H1 (cell line): ENCODE measurements around the gene OTOP1. TPM values are rescaled to one million over a fixed set of nuclear protein-coding genes. Genes with fewer than 3 reads are reported as not detected.

ENCODE experiments used
- CBX8 ChIP-seq: fragments of 300-800, 300-1000 bp; sonication (generic); IDR thresholded peaks from 2 replicates; pipeline ENCODE4 v1.7.1; 2016; ENCODE audit warnings: low read depth, low read length, borderline replicate concordance
- ZNF274 ChIP-seq: IDR thresholded peaks from 2 replicates; pipeline ENCODE4 v1.7.0; 2012; ENCODE audit warnings: low read length, borderline replicate concordance; ENCODE audit errors: extremely low read depth
- polyA plus RNA-seq, 7 experiments: library from polyadenylated mRNA; depleted of rRNA in 3 of 7; stranded (reverse) in 5 of 7; unstranded in 2 of 7; fragments of >200 nt in 5 of 7; fragments of 200-250 nt in 2 of 7; gene quantifications; 1 replicate in 5 of 7; 2 replicates in 1 of 7; 4 replicates in 1 of 7; pipeline versions ENCODE4 v1.2.1 to v1.2.3, GENCODE V29; 2011 to 2013; ENCODE audit warnings: missing spikeins in 2 of 7, mixed read lengths in 2 of 7
- total RNA-seq: library from RNA; stranded (reverse); fragmentation: NEBNext Ultra II Directional; extraction: Animal tissue kit (Norgen Biotek cat#: 25700); gene quantifications from 2 replicates; pipeline ENCODE4 v1.2.1, GENCODE V29; 2021

Gene OTOP1
- total and polyA plus RNA-seq, 2 of the 8 experiments (the other 6 are each of a cell fraction or from before 2014, with no cell fraction given) = not detected

DNA sequence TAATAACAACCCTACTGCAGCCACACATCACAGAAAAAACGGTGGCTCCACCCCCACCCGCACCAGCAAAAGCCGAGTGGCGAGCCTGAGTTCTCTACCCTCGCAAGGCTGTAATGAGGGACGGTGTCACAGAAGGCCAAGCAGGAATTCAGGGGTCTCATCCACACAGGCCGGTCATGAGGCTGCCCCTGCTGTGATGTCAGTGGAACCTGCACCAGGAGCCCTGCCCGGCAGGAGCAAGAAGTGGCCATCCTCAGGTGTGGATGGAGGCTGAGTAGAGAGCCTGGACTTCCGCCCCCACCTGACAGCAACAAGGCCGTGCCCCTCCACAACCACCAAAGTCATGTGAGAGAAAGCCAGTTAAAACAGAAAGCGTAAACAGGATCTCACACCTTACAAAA is 42.6 kb upstream of the OTOP1 start (continued):
- TF ChIP-seq CBX8 (no peak), ZNF274 (no peak)
